ENCODE measurements around the gene TIFAB.

DNA sequence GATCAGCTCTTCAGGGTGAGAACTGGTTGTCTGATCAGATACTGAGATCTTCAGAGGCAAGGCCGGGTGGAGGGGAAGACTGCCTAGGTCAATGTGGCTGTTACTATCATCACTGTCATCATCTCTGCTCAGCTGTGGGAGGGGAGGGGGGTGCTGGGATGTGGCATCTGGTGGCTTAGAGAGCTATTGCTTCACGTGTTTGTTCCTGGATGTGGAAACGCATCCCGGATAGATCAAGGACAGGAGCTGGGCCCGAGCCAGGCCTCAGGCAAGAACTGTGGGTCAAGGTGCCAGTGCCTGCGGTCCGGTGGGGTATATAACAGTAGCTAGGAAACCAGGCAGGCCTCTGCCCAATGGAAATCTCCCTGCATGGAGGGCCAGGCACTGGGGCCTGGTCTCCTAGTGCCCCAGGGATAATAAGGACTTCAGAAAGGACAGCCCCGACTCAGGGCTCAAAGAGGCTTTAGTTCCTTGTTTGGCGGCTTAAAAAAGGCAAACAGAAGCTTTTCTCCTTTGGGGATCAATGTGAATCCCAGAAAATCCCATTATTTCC is 30.3 kb upstream of the TIFAB start:
- TF ChIP-seq POLR2A (IDR thresholded peaks at IDR 0.05), result no peak
- TF ChIP-seq, protein P1, sequence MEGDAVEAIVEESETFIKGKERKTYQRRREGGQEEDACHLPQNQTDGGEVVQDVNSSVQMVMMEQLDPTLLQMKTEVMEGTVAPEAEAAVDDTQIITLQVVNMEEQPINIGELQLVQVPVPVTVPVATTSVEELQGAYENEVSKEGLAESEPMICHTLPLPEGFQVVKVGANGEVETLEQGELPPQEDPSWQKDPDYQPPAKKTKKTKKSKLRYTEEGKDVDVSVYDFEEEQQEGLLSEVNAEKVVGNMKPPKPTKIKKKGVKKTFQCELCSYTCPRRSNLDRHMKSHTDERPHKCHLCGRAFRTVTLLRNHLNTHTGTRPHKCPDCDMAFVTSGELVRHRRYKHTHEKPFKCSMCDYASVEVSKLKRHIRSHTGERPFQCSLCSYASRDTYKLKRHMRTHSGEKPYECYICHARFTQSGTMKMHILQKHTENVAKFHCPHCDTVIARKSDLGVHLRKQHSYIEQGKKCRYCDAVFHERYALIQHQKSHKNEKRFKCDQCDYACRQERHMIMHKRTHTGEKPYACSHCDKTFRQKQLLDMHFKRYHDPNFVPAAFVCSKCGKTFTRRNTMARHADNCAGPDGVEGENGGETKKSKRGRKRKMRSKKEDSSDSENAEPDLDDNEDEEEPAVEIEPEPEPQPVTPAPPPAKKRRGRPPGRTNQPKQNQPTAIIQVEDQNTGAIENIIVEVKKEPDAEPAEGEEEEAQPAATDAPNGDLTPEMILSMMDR (IDR thresholded peaks at IDR 0.05), result no peak
- TF ChIP-seq POLR2AphosphoS5 (IDR thresholded peaks at IDR 0.05; ENCODE audit: insufficient read depth in 1 of 2, low read depth in 1 of 2), result no peak
